Activated T-helper 17 cell treated with anti-CD3 and anti-CD28 coated beads, Interleukin-2, amount 50 U/mL, for 72 hours (primary cell): ENCODE data around the gene YDJC. TPM values are rescaled to one million over a fixed set of nuclear protein-coding genes. Genes with fewer than 3 reads are reported as not detected.
A peak's percentile ranks its signal among the peaks of the same experiment; 100 is the strongest.
"Not testable (repeated sequence)": the region's sequence is repeated elsewhere in the genome, so short reads cannot be mapped to it uniquely, and the experiment has no call there.

Source experiments
- ATAC-seq: fragments of 150-1000 bp; cut with Tn5 transposase; replicated peaks from 2 replicates; pipeline ENCODE4 v1.10.0; 2021; ENCODE audit warnings: mild to moderate bottlenecking, moderate library complexity
- H3K27ac Mint-ChIP-seq: one replicate; pipeline ENCODE4 v1.8.0; 2022; ENCODE audit warnings: mixed read lengths
- H3K27me3 Mint-ChIP-seq: one replicate; pipeline ENCODE4 v1.8.0; 2022; ENCODE audit warnings: mixed read lengths
- H3K36me3 Mint-ChIP-seq: one replicate; pipeline ENCODE4 v1.8.0; 2022; ENCODE audit warnings: low read depth, mild to moderate bottlenecking, mixed read lengths
- H3K4me1 Mint-ChIP-seq: one replicate; pipeline ENCODE4 v1.8.0; 2022; ENCODE audit warnings: mixed read lengths
- H3K4me3 Mint-ChIP-seq: one replicate; pipeline ENCODE4 v1.8.0; 2022; ENCODE audit warnings: mild to moderate bottlenecking, mixed read lengths
- H3K9me3 Mint-ChIP-seq: one replicate; pipeline ENCODE4 v1.8.0; 2022; ENCODE audit warnings: mixed read lengths
- total RNA-seq, 2 donors: library from RNA; stranded (reverse); gene quantifications; one replicate each; pipeline ENCODE4 v1.2.3, GENCODE V29; 2022

Gene YDJC, protein sequence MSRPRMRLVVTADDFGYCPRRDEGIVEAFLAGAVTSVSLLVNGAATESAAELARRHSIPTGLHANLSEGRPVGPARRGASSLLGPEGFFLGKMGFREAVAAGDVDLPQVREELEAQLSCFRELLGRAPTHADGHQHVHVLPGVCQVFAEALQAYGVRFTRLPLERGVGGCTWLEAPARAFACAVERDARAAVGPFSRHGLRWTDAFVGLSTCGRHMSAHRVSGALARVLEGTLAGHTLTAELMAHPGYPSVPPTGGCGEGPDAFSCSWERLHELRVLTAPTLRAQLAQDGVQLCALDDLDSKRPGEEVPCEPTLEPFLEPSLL
- 10 to 100 TPM; 28.9 to 56.6 TPM for total RNA-seq

DNA sequence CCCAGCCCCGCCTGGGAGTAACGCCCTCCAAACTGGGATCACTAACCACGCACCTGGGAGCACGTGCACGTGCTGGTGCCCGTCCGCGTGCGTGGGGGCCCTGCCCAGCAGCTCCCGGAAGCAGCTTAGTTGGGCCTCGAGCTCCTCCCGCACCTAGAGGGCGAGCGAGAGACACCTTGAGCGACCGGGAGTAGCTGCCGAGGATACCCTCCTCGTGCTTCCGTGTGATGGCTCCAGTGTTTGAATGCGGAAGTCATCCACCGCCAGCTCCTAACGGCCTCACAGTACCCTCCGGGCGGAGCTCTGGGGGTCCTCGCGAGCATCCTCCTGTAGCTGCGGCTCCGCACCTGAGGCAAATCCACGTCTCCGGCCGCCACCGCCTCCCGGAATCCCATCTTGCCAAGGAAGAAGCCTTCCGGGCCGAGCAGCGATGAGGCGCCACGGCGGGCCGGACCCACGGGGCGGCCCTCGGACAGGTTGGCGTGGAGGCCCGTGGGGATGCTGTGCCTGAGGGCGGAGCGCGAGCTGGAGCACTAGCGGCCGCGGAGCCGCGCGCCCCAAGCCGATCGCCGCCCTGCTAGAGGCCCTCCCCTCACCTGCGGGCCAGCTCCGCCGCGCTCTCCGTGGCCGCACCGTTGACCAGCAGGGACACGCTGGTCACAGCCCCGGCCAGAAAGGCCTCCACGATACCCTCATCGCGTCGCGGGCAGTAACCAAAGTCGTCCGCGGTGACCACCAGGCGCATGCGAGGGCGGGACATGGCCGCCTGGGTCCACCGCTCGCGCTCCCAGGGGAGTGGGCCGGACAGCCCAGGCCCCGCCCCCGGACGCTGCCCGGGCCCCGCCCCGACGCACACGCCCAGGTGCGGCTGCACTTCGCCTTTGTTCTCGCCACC, at the start of gene YDJC:
YDJC (minus strand) TSS at position 768 of the 895 bp plus-strand sequence; CDS start at position 760, 8 bp downstream.
- Mint-ChIP-seq H3K27ac (peak within 1 kb of the TSS; percentile 88), H3K9me3 (no peaks in the 10 kb centered on the region), H3K4me3 (peak within 1 kb of the TSS; percentile 87), H3K4me1 (peaks cover 23% of the 10 kb centered on the region), H3K36me3 (peaks cover 37% of the 10 kb centered on the region), H3K27me3 (no peaks in the 10 kb centered on the region)
- peak; percentile 89 for ATAC-seq

DNA sequence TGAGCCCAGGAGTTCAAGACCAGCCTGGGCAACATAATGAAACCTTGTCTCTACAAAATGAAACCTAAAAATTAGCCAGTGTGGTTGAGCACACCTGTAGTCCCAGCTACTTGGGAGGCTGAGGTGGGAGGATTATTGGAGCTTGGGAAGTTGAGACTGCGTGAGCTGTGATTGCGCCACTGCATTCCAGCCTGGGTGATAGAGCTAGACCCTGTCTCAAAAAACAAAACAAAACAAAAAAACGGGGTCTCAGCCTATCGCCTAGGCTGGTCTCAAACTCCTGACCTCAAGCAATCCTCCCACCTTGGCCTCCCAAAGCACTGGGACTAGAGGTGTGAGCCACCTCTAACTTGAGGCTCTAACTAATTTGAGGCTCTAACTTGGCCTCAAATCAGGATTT, 49.6 kb upstream of the YDJC start:
- Mint-ChIP-seq H3K4me3 (no peak overlapping the region), H3K27ac (no peak overlapping the region), H3K9me3 (no peaks in the 10 kb centered on the region), H3K36me3 (peaks cover 46% of the 10 kb centered on the region), H3K27me3 (no peaks in the 10 kb centered on the region), H3K4me1 (no peaks in the 10 kb centered on the region)
- ATAC-seq = no peak

DNA sequence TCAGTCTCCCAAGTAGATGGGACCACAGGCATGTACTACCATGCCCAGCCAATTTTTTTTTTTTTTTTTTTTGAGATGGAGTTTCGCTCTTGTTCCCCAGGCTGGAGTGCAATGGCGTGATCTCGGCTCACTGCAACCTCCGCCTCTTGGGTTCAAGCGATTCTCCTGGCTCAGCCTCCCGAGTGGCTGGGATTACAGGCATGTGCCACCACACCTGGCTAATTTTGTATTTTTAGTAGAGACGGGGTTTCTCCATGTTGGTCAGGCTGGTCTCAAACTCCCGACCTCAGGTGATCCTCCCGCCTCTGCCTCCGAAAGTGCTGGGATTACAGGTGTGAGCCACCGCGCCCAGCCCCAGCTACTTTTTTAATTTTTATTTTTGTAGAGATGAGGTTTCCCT, 49.0 kb upstream of the YDJC start:
- not testable (repeated sequence) for H3K4me1 Mint-ChIP-seq, H3K27ac Mint-ChIP-seq, H3K27me3 Mint-ChIP-seq, H3K4me3 Mint-ChIP-seq, H3K9me3 Mint-ChIP-seq, ATAC-seq
- peaks cover 50% of the 10 kb centered on the region for H3K36me3 Mint-ChIP-seq

DNA sequence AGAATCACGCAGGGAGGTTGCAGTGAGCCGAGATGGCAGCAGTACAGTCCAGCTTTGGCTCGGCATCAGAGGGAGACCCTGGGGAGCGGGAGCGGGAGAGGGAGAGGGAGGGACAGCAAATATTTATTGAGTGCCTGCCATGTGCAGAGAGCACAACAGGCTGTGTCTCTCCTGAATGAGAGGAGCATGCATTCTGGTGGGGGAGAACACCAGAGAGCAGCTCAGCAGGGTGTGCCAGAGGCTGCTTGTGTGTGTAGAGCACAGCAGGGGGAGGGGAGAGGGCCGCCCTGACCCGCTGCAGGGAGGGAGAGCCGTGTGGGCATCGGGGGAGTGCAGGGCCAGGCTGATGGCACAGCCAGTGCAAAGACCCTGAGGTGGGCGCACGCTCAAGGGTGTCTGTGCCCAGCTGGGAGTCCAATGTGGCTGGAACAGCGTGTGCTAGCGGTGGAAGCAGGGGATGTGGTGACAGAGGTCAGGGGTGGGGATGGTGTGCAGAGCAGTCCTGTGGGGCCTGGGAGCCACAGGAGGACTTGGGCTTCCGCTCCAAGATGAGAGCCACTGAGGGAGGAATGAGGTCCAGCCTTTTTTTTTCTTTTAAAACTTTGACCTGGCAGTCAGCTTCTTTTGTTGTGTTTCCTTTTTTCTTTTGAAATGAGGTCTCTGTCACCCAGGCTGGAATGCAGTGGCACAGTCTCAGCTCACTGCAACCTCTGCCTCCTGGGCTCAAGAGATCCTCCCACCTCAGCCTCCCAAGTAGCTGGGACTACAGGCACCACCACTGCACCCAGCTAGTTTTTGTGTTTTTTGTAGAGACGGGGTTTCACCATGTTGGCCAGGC, 48.0 kb upstream of the YDJC start:
- no peaks in the 10 kb centered on the region for H3K4me1 Mint-ChIP-seq
- peaks cover 55% of the 10 kb centered on the region for H3K36me3 Mint-ChIP-seq
- no peak for ATAC-seq
- no peaks in the 10 kb centered on the region for H3K27me3 Mint-ChIP-seq
- no peak overlapping the region for H3K27ac Mint-ChIP-seq
- H3K4me3 Mint-ChIP-seq = no peak overlapping the region
- H3K9me3 Mint-ChIP-seq = no peaks in the 10 kb centered on the region

DNA sequence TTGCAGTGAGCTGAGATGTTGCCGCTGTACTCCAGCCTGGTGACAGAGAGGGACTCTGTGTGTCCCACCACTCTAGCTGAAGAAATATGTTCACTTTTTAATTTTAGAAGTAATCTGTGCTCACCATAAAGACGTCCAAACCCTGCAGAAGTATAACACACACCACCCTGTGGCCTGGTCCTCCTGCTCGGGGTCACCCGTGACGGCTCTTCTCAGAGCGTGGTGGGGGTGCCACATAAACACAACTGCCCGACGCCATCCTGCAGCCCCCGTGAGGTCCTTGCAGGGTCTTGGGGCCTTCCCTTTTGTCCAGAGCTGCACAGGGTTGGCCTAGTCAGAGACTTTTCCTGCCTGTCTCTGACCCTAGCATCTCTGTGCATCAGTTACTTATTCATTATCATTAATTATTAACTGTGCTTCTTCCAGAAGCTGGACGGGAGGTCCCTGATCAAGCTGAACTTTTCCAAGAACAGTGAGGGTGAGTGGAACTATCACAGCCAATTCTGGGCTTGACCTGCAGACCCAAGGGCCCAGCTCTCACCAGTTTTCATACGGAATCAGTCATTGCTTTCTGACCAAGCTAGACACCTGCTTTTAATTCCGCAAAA, 44.9 kb upstream of the YDJC start:
- Mint-ChIP-seq H3K36me3 (peaks cover 68% of the 10 kb centered on the region), H3K9me3 (no peaks in the 10 kb centered on the region), H3K27ac (no peak overlapping the region), H3K27me3 (no peaks in the 10 kb centered on the region), H3K4me1 (no peaks in the 10 kb centered on the region), H3K4me3 (no peak overlapping the region)
- ATAC-seq = no peak

DNA sequence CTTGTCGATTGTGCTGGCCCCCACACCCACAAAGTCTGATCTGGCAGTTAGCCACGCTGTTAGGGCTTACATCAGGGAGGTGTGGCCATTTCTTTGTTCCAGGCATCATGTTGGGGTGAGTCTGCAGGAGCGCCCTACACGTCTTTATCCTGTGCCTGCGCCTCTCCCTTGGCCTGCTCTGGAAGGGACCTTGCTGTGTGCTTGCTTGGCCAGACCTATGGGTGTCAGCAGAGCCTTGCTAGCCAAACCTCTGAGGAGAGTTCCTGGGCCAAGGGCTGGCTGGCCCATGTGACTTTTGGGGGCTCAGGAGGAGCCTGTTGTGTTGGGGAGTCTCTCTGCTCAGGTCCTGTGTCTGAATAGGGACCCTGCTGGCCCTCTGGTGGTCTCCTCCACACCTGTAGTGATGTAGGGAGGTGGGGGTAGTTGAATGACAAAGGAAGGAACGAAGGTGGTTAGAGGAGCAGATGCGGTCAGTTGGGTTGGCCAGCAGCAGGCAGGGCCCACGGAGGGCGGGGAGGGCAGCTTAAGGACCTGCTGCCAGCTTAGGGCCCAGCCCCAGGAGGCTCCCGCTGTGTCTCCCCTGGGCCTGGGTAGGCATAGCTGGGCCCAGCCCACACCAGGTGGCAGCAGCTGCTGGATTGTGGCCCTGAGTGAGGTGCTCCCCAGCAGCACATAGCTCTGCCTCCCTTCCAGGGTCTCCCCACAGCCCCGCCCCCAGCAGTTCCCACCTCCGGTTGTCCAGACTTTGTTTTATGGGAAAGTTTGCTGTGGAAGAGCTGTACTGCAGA, 43.9 kb upstream of the YDJC start:
- Mint-ChIP-seq H3K9me3 (no peaks in the 10 kb centered on the region), H3K4me1 (peaks cover 4% of the 10 kb centered on the region), H3K27me3 (no peaks in the 10 kb centered on the region), H3K4me3 (no peak overlapping the region), H3K27ac (no peak overlapping the region), H3K36me3 (peaks cover 76% of the 10 kb centered on the region)
- no peak for ATAC-seq

DNA sequence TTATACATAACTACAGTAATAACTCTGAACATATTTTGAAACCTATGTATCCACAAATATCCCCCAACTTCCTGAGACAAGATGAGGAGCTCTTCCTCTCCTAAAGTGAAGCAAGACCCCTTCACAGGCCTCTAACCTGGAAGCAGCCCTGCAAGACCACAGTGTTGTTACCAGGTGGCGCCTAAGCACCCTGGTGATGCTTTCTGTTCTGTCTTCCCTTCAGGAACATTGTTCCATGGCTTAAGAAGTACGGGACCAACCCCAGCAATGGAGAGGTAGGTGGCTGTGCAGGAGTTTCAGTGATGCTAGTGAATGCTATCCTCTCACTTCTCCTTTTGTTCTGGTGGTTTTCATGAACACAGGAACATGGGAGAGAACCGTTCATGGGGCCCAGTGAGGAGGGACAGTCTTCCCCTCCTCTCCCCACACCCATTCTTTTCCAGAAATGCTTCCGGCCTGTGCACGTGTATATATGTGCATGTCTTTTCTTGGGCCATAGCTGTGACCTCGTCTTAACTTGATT, 42.3 kb upstream of the YDJC start:
- no peak overlapping the region for H3K27ac Mint-ChIP-seq
- peaks cover 10% of the 10 kb centered on the region for H3K4me1 Mint-ChIP-seq
- no peaks in the 10 kb centered on the region for H3K27me3 Mint-ChIP-seq
- no peak overlapping the region for H3K4me3 Mint-ChIP-seq
- no peaks in the 10 kb centered on the region for H3K9me3 Mint-ChIP-seq
- peaks cover 76% of the 10 kb centered on the region for H3K36me3 Mint-ChIP-seq
- ATAC-seq = no peak

DNA sequence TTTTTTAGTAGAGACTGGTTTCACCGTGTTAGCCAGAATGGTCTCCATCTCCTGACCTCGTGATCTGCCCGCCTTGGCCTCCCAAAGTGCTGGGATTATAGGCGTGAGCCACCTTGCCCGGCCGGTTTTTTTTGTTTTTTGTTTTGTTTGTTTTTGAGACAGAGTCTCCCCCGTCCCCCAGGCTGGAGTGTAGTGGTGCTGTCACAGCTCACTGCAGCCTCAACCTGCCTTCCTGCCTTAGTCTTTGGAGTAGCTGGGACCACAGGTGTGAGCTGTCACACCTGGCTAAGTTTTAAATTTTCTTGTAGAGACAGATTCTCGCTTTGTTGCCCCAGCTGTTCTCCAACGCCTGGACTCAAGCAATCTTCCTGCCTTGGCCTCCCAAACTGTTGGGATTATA, 39.2 kb upstream of the YDJC start:
- no peak for ATAC-seq
- Mint-ChIP-seq H3K9me3 (no peaks in the 10 kb centered on the region), H3K27me3 (no peaks in the 10 kb centered on the region), H3K27ac (no peak overlapping the region), H3K36me3 (peaks cover 50% of the 10 kb centered on the region), H3K4me3 (peak overlapping the region; percentile 25), H3K4me1 (peaks cover 14% of the 10 kb centered on the region)

DNA sequence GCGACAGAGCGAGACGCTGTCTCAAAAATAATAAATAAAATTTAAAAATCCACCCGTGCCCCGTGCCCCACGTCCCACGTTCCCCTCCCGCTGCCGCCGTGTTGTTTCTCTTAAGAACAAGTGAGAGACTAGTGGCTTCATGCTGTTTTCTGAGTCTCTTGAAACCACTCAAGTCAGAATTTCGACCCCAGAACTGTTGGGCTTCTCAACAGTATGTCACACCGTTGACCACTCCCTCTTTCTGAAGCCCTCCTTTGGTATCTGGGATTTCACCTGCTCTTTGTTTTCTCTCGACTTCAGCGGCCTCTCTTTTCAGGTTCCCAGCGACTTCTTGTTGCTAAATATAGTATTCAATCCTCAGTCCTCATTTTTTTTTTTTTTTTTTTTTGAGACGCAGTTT, 37.0 kb upstream of the YDJC start:
- no peak for ATAC-seq
- Mint-ChIP-seq H3K4me1 (peaks cover 14% of the 10 kb centered on the region), H3K27ac (peak overlapping the region; percentile 96), H3K4me3 (peak overlapping the region; percentile 99), H3K9me3 (no peaks in the 10 kb centered on the region), H3K27me3 (no peaks in the 10 kb centered on the region), H3K36me3 (peaks cover 28% of the 10 kb centered on the region)

DNA sequence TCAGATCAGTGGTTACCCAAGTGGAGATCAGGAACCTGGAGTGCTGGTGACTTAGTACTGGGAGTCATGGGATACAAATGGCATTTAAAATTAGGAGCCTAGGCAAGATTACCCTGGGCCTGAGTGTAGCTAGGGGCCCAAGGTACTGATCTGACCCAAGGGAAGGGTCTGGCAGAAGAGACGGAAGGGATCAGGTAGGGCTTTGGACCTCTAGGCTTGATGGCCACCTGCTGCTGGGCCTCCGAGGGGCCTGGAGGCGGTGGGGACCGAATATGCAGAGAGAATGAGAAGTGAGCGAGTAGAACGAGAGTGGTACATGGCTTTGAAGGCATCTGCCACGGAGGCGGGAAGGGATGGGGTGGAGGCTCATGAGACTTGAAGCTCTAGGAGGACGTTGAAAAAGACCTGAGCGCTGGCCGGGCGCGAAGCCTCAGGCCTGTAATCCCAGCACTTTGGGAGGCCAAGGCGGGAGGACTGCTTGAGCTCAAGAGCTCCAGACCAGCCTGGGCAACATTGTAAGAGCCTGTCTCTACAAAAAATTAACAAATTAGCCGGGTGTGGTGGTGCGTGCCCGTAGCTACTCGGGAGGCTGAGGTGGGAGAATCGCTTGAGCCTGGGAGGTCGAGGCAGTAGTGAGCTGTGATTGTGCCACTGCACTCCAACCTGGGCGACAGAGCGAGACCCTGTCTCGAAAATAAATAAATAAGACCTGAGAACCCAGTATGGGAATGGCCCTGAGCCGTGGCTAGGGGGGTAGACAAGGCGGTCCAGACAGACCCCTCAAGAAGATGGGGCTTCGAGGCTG, 35.4 kb upstream of the YDJC start:
- peaks cover 14% of the 10 kb centered on the region for H3K4me1 Mint-ChIP-seq
- peak overlapping the region; percentile 99 for H3K4me3 Mint-ChIP-seq
- ATAC-seq = no peak
- no peaks in the 10 kb centered on the region for H3K27me3 Mint-ChIP-seq
- H3K27ac Mint-ChIP-seq = peak overlapping the region; percentile 96
- no peaks in the 10 kb centered on the region for H3K9me3 Mint-ChIP-seq
- H3K36me3 Mint-ChIP-seq = peaks cover 12% of the 10 kb centered on the region

DNA sequence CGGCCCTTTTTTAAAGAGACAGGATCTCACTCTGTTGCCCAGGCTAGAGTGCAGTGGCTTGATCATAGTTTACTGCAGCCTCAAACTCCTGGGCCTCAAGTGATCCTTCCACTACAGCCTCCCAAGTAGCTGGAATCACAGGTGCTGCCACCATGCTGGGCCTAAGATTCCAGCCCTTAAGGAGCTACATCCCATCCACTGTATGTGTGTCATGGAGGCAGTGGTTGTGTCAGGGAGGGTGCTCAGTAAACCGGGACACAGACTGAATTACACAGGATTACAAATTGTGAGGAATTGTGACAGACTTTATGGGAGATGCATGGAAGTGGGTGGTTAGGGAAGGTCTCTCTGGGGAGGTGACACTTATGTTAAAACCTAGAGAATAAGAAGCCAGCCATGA, 33.9 kb upstream of the YDJC start:
- H3K4me1 Mint-ChIP-seq = peaks cover 11% of the 10 kb centered on the region
- H3K27ac Mint-ChIP-seq = no peak overlapping the region
- no peaks in the 10 kb centered on the region for H3K27me3 Mint-ChIP-seq
- H3K36me3 Mint-ChIP-seq = no peaks in the 10 kb centered on the region
- H3K9me3 Mint-ChIP-seq = no peaks in the 10 kb centered on the region
- no peak for ATAC-seq
- no peak overlapping the region for H3K4me3 Mint-ChIP-seq

DNA sequence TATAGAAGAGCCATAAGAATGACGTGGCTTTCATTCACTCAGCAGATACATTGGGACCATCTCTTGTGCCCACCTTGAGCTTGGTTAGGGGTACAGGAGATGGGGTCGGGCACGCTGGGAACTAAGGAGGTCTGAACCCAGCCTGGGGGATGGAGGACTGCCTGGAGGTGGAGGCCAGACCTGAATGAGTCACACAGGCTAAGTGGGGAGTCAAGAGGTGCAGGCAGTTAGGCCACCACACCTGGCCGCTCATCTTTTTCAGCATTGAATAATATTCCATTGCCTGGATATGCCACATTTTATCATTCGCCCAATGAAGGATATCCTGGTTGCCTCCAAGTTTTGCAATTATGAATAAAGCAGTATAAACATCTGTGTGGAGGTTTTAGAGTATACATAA, 32.2 kb upstream of the YDJC start:
- no peak overlapping the region for H3K27ac Mint-ChIP-seq
- no peak overlapping the region for H3K4me3 Mint-ChIP-seq
- H3K4me1 Mint-ChIP-seq = peaks cover 6% of the 10 kb centered on the region
- no peaks in the 10 kb centered on the region for H3K9me3 Mint-ChIP-seq
- no peaks in the 10 kb centered on the region for H3K36me3 Mint-ChIP-seq
- ATAC-seq = no peak
- H3K27me3 Mint-ChIP-seq = no peaks in the 10 kb centered on the region

DNA sequence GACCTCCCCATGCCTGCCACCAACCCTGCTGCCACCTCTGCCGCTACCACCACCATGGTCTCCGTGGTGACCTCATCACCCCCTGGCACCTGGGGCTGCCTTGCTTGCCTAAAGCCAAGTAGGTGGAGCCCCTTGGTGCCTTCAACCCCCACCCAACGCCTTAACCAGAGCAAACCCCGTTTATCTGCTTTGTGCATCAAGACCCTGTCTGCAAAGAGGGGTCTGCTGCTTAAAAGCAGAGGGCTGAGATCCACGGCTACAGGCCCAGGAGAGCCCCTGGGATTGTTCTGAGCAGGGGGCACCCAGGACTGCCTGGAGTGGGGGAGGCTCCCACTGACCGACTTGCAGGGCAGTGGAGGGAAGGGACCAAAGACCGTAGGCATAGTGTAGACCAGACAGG, 31.1 kb upstream of the YDJC start:
- H3K4me1 Mint-ChIP-seq = peaks cover 13% of the 10 kb centered on the region
- no peaks in the 10 kb centered on the region for H3K9me3 Mint-ChIP-seq
- H3K36me3 Mint-ChIP-seq = no peaks in the 10 kb centered on the region
- H3K27ac Mint-ChIP-seq = no peak overlapping the region
- H3K27me3 Mint-ChIP-seq = no peaks in the 10 kb centered on the region
- ATAC-seq = no peak
- H3K4me3 Mint-ChIP-seq = no peak overlapping the region
